NT2/D1 (cell line): ENCODE measurements around the gene GFM2.

ENCODE experiments used
- YY1 ChIP-seq: IDR thresholded peaks from 2 replicates; pipeline ENCODE4 v1.6.1; 2011; ENCODE audit not compliant: insufficient read length, insufficient read depth
- ZNF274 ChIP-seq: IDR thresholded peaks from 2 replicates; pipeline ENCODE4 v1.6.1; 2011; ENCODE audit warnings: mild to moderate bottlenecking, low read depth, low read length

GRCh38 chr5:74672215-74672877 lies 94.6 kb downstream of the GFM2 start:
- no peak for TF ChIP-seq YY1
- no peak for TF ChIP-seq ZNF274
